8988T (cell line): ENCODE data around the gene FSD2.
"Not testable (repeated sequence)": the region's sequence is repeated elsewhere in the genome, so short reads cannot be mapped to it uniquely, and the experiment has no call there.

ENCODE experiments used
- DNase-seq: peaks from one replicate; pipeline ENCODE4 v3.0.0; 2011

FSD2 gene

DNA sequence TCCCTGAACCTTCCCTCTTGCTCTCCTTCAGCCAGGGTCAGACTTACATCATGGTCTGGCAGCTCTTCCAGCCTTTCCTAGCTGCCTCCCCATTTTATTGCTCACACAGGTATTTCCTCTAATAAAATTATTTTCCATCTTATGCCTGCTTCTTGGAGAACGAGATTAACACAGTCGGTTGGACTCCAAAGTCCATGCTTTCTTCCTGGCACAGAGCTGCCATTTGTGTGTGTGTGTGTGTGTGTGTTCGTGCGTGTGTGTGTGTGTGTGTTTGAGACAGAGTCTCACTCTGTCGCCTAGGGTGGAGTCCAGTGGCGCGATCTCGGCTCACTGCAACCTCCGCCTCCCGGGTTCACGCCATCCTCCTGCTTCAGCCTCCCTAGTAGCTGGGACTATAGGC lies 15.5 kb downstream of the FSD2 start:
- no peak for DNase-seq

GRCh38 chr15:82789491-82789890 lies 16.4 kb downstream of the FSD2 start:
- DNase-seq, result no peak

DNA sequence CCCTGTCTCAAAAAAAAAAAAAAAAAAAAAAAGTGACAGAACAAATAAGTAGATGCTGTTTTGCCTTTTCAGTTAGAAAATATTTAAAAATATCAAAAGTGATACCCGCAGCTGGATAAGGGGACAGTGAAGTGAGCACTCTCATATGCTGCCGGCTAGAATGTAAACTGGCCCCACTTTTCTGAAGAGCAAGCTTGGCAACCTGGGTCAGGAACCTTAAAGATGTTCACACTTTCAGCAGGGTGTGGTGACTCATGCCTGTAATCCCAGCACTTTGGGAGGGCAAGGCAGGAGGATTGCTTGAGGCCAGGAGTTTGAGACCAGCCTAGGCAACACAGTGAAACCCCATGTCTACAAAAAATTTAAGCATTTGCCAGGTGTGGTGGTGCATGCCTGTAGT lies 17.4 kb downstream of the FSD2 start:
- no peak for DNase-seq

DNA sequence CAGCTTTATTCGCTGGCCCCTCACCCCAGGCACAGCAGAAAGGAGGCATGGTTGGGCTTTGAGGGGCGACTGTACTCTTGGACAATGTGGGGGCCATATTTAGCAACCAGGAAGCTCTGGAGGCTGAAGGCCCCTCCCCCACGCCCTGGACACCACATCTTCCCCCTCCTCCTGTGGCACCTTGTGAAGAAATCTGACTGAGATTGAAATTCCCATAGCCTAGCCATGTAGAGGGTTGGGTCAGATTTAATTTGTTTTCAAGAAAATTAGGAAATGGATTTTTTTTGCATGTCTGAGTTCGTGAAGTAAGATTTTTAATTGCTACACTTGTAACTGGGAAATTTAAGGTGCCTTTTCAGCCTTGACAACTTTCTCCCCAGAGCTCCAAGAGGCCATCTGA lies 24.5 kb downstream of the FSD2 start:
- no peak for DNase-seq

GRCh38 chr15:82778755-82779154 lies 27.1 kb downstream of the FSD2 start:
- no peak for DNase-seq

- no peak for DNase-seq
These were observed 31.4 kb downstream of the FSD2 start for GRCh38 chr15:82774496-82774895.

DNA sequence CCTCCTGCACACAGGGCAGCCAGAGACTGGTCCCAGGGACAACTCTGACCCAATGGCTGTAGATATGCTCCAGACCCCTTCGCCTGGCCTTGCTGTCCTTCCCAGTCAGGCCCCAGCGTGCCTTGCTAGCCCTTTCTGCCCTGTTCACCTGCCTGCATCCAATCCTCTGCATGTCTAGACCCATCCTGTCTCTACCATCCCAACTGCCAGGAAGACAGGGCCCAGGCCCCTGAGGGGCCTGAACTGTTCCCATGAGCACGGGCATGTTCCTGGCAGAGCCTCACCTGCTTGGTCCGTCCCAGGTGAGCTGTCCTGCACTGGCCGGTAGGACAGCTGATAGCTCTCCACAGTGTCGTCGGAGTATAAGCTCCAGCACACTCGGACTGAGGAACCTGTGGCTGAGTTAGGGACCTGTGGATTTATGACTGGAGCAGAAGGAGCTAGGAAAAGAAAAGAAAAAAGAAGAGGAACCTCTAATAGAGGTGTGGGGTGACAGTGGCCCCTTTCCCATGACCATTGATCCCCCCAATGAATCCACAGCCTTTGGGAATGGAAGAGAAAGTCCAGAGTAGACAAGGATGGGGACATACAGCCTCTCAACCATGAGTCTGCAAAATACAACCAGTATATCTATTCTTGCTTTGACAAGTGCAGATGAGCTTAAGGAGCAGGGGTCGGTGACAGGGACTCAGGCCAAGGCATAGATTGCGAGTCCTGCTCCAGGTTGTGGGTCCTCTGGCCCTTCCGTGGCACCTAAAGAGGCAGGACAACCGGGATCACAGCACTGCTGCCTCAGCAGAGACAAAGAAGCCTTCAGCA lies 33.9 kb downstream of the FSD2 start:
- no peak for DNase-seq

DNA sequence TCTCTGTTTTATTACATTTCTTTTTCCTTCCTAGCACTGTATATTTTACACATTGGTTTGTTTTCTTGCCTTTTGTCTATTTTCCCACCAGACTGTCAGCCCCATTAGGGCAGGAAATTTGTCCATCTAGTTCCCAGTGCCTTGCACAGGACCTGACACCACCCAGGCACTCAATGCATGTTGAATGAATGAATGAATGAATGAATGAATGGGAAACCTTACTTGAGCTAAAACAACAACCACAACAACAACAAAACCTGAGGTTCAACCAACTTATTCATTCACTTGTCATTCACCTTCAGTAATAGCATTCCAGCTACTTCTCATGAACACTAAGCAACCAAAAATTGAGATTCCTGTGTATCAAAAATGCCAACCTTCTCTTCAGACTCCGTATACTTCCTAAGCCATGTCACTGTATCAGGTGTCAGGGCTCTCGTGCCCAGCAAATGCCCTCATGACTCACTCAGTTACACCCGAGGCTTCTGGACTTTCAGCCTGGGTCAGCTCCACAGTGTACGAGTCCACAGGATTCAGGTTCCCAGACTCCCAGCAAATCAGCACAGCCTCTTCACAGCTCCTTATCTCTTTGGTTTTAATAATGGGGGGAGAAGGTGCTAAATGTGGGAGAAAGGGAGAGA lies 37.3 kb downstream of the FSD2 start:
- DNase-seq, result no peak

GRCh38 chr15:82767163-82767829 lies 38.6 kb downstream of the FSD2 start:
- no peak for DNase-seq

GRCh38 chr15:82766201-82766600 lies 39.7 kb downstream of the FSD2 start:
- DNase-seq, result not testable (repeated sequence)

DNA sequence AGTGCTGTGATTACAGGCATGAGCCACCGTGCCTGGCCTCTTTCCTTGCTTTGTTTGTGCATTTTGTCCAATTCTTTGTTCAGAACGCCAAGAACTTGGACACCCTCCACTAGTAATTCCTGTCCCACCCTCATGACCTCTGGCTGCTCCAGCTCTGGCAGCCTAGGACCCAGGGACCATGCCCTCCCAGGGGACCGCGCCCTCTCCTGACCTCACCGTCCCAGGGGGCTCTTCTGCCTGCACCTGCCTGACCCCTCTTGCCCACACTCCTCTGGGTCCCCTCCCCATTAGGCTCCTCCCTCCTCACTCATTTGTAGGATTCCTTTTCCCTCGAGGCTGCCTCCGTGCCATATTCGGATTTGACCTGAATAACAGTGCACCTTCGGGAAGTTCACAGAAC lies 41.1 kb downstream of the FSD2 start:
- no peak for DNase-seq

- no peak for DNase-seq
These were observed 41.8 kb downstream of the FSD2 start for GRCh38 chr15:82764117-82764490.

DNA sequence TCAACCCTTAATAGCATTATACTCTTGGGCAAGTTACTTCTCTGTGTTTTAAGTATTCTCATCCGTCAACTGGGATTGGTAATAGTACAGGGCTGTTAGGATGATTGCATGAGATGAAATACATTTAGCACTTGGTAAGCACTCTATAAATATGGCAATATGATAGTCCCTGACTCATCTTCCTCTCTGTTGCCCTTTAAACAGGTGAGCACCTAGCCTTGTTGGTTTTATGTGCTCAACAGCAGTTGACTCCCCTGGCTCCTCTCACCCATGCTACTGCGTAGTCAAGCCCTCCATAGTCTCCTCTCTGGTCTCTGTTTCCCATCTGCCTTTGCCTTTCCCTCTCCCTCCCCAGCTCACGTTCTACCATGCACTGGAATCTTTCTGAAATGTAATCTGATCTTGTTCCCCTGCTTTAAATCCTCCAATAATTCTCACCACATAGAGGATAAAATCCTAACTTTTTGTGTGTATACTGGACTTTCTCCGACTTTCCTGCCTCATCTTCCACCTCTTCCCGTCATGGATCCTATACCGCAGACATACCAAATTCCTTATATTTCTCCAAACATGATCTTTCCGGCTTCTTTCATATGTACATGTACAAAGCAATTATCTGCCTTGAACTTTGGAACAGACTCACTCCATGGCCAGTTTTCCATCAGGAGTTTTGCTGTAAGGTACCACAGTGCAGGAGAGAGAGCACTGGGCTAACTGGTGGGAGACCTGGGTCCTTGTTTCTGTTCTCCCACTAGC lies 42.3 kb downstream of the FSD2 start:
- no peak for DNase-seq

GRCh38 chr15:82751308-82751707 lies 54.6 kb downstream of the FSD2 start:
- DNase-seq, result no peak

- no peak for DNase-seq
These were observed 55.1 kb downstream of the FSD2 start for GRCh38 chr15:82750831-82751180.

DNA sequence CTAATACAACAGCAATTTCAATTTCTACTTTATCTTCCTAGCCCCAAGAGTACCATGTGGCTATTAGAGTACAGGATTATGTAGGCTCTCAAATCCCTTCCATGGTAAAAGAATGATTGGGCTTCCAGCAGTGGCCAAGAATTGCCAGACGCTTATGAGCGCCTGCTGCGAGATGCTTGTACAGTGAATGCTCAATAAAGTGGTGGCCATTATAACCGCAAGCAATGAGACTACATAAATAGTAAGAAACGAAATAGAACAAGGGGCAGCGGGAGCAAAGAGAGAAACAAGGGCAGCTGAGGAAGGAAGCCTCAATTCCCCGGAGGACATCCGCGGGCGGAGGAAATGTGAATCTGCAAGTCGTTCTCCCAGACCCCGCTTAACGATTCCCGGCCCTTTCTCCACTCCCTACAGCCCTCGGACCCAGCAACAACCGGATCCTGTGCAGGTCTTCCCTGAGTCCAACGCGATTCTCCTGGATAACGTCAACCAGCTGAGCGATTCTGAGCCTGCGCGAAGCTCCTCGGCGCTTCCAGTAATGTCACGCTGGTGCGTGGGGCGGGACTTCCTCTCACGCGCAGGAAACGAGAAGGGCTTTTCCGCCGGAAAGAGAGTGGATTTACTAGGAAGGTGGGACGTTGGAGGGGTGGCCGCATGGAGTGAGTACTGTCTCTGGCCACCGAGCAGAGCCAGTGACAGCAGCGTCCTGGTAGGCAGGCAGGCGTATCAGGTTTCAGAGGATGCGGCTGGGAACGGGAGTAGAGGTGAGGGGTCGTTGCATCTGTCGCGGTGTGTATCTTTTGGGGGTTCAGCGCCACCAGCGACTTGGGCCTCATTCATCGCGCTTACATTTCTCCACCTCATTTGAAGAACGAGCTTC lies 55.7 kb downstream of the FSD2 start:
- peak; percentile 61 for DNase-seq

DNA sequence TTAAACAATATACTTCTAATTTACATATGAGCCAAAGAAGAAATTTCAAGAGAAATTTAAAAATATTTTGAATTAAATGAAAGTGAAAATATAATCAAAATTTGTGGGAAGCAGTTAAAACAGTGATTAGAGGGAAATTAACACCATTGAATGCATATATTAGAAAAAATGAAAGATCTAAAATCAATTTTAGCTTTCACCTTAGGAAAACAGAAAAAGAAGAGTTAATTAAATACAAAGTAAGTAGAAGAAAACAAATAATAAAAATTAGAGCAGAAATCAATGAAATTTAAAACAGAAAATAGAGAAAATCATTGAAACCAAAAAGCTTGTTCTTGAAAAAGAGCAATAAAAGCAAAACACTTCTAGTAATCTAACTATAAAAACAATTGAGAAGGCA lies 57.6 kb downstream of the FSD2 start:
- DNase-seq, result no peak

- no peak for DNase-seq
These were observed 62.1 kb downstream of the FSD2 start for GRCh38 chr15:82743810-82744209.

- no peak for DNase-seq
These were observed 63.7 kb downstream of the FSD2 start for GRCh38 chr15:82742134-82742533.

- no peak for DNase-seq
These were observed 66.8 kb downstream of the FSD2 start for GRCh38 chr15:82739086-82739485.

DNA sequence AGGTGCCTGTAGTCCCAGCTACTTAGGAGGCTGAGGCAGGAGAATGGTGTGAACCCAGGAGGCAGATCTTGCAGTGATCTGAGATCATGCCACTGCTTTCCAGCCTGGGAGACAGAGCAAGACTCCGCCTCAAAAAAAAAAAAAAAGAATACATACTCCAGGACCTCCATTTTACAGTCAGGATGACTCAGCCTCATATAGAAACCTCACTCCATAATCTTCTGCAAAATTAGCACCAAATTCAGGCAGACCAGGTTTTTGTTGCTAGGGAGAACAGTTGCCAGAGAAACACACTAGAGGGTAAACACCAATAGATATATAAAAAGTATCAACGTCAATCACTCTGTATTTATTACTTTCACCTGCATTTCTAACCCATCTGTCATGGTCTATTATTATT lies 67.9 kb downstream of the FSD2 start:
- no peak for DNase-seq

DNA sequence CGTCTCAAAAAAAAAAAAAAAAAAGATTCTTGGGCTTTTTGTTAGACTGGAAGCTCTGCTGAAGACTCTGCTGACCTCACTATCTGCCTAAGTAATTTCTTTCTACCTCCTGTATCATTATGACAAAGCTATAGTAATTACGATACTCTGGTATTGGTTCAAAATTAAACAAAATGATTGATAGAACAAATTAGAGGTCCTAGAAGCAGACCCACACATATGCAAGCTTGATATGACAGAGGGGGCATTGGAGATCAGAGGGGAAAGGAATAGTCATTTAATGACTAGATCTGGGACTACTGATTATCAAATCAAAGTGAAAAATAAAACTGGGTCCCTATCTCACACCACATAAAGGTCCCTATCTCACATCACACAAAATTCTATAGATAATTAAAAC lies 74.3 kb downstream of the FSD2 start:
- DNase-seq, result no peak
